GM08714 (cell line): ENCODE results near the gene ZNF579.
"Not testable (repeated sequence)": the region's sequence is repeated elsewhere in the genome, so short reads cannot be mapped to it uniquely, and the experiment has no call there.

Experiments
- H3K4me3 ChIP-seq: fragments of 200-500 bp; sonication (Bioruptor generic); 2 replicates; pipeline ENCODE4 v1.5.1; 2014; ENCODE audit warnings: mild to moderate bottlenecking, low read length, inconsistent platforms
- ZNF274 ChIP-seq: IDR thresholded peaks from 2 replicates; pipeline ENCODE4 v1.6.1; 2012; ENCODE audit warnings: mild to moderate bottlenecking, low read depth, low read length

The ZNF579 gene

DNA sequence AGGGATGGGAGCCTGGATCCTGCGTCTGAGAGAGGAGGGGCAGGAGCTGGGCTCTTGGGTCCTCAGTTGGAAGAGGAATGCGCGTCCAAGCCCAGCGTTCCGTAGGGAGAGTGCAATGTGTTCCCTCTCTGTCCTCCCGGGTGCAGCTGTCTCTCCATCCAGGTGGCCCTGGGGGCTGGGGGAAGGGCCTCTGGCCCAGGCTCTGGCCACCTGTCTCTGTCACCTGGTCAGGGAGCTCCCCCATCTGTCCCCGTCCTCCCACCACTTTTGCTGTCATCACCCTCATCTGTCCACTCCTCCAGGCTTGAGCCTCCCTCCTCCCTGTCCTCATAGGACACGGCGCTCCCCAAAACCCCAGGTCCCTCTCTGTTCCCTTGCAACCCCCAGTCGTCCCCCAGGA is 40.0 kb downstream of the ZNF579 start:
- no peak overlapping the region for H3K4me3 ChIP-seq
- TF ChIP-seq ZNF274, result no peak

DNA sequence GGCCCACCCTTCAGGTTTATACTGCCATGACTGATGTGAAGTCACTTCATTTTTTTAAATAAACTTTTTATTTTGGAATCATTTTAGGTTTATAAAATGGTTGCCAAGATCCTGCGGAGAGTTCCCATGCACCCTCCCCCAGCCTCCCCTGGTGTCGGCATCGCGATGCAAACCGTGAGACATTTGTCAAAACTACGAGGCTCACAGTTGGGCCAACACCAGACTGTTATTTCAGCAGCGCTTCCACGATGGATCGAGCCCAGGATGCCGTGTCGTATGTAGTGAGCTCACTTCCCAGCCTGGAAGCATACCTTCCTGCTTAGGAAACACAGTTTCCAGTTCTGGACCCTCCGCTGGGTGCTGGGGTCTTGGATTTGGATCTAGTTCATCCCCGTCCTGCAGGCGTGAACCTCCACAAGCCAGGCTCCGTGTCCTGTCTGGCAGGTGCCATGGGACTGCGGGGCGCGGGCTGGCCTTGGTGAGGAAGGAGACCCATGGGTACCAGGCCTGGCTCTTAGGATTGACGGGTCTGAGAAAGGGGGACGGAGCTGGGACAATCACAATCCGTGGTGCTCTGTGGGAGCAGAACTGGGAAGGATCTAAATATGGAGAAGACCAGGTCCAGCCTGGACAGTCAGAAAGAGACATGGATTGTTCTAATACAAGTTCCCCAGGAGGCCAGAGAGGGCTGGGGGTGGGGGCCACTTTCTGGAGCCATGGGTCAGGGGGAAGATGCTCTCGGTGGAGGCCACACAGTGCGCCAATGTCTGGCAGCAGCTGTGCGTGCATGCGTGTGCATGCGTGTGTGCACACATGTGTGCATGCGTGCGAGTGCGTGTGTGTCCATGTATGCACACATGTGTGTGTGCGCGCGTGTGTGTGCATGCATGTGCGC is 41.3 kb downstream of the ZNF579 start:
- no peak overlapping the region for H3K4me3 ChIP-seq
- TF ChIP-seq ZNF274, result no peak

DNA sequence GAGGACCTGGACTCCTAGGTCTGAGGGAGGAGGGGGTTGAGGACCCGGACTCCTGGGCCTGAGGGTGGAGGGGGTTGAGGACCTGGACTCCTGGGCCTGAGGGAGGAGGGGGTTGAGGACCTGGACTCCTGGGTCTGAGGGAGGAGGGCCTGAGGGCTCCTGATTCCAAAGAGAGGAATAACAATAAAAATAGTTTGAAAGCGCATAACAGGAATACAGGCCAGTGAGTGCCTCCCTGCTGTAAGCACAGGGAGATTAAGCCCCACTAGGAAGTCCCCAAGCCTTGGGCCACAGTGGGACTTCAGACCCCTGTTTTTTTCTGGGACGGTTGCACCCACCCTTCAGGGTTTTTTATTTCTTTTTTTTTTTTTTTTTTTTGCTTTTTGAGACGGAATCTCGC is 42.5 kb downstream of the ZNF579 start:
- no peak overlapping the region for H3K4me3 ChIP-seq
- TF ChIP-seq ZNF274, result no peak

DNA sequence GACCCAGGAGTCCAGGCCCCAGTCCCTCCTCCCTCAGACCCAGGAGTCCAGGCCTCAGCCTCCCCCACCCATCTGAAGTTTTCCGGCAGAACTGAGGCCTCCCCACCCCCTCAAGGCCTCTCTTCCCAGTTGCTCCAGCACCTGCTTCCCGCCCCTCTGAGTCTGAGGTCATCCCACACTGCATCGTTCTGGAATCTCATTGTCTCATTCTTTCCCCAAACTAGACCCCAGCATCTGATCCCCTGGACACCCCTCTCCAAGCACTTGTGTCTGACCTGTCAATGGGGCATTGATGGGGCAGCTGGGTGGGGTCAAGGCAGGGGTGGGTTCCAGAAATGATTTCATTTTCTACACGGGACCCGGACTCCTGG is 42.9 kb downstream of the ZNF579 start:
- H3K4me3 ChIP-seq, result no peak overlapping the region
- no peak for TF ChIP-seq ZNF274

DNA sequence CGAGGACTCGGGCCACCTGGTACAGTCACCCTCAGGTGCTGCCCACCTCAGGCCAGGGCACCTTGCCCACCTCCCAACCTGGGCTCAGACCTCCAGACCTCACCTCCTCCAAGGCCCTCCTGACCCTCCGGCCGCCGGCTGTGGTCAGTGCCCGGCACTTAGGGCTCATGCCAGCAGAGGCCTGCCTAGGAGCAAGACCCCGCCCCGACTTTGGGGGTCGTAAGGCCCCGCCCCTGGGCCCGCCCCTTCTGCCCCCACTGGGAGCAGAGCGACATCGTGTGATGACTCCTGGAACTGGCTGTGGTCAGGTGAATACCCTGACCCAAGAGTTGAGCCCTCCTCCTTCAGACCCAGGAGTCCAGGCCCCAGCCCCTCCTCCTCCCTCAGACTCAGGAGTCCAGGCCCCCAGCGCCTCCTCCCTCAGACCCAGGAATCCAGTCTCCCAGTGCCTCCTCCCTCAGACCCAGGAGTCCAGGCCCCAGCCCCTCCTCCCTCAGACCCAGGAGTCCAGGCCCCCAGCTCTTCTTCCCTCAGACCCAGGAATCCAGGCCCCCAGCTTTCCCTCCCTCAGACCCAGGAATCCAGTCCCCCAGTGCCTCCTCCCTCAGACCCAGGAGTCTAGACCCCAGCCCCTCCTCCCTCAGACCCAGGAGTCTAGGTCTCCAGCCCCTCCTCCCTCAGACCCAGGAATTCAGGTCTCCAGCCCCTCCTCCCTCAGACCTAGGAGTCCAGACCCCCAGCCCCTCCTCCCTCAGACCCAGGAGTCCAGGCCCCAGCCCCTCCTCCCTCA is 43.5 kb downstream of the ZNF579 start, which contains the start of gene SBK2:
TSS of gene SBK2 (minus strand) at position 183 of the 790 bp plus-strand sequence. CDS start 839 bp downstream, outside the sequence.
- TF ChIP-seq ZNF274, result no peak
- H3K4me3 ChIP-seq, result no peak within 1 kb of the TSS

DNA sequence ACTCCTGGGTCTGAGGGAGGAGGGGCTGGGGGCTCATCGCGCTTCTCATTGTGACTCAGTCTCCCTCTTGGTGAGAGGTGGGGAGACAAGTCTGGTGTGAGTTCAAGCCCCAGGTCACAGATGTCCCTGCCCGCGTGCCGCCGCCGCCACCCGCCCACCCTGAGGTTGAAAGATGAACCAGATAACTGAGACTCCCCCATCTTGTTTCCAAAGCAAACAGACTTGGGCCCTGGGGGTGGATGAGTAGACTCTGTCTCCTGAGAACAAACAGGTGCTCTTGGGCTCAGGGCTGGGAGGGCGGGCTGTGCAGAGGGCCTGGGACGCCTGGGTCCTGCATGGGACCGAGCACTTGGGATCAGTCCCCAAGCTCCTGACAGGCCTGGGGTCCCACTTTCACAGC is 44.3 kb downstream of the ZNF579 start:
- H3K4me3 ChIP-seq, result no peak overlapping the region
- TF ChIP-seq ZNF274, result no peak

DNA sequence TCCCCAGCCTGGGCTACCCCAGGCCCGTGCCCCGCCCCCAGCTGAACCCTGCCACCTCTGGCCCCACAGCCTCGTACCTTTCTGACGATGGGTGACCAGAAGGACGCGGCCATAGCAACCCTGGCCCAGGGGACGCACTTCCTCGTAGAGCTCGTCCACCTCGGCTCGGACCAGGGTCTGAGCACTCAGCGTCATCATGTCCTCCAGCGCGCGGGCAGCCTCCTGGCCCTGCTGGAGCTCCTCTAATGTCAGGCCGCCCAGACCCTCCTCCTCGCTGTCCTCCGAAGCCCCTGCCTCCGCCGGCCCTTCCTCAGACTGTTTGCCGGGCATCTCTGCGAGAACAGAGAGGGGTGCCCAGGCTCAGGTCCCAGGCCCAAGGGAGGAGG is 44.7 kb downstream of the ZNF579 start:
- TF ChIP-seq ZNF274, result no peak
- H3K4me3 ChIP-seq, result no peak overlapping the region

DNA sequence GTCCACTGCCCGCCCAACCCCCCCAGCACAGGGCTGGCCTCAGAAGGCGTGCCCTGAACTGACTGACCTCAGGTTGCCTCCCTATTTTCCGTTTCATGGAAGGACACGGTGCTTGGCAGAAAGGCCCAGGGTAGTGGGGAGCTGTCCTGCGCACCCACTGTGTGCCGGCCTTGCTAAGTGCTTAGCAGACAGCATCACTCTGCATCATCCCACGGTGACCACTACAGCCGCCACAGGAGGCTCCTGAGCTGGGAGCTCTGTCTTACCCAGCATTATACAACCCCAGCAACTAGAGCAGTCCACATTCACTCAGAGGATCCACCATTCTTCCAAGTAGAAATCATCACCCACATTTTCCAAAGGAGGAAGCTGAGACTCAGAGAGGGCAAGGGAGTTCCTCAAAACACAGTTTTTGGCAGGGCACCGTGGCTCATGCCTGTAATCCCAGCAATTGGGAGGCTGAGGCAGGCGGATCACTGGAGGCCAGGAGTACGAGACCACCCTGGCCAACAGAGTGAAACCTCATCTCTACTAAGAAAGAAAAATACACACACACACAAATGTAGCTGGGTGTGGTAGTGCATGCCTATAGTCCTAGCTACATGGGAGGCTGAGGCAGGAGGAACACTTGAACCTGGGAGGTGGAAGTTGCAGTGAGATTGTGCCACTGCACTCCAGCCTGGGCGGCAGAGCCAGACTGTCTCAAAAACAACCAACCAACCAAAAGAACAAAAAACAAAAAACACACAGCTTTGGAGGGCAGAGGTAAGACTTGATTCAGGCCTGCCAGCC is 45.3 kb downstream of the ZNF579 start:
- no peak overlapping the region for H3K4me3 ChIP-seq
- no peak for TF ChIP-seq ZNF274

DNA sequence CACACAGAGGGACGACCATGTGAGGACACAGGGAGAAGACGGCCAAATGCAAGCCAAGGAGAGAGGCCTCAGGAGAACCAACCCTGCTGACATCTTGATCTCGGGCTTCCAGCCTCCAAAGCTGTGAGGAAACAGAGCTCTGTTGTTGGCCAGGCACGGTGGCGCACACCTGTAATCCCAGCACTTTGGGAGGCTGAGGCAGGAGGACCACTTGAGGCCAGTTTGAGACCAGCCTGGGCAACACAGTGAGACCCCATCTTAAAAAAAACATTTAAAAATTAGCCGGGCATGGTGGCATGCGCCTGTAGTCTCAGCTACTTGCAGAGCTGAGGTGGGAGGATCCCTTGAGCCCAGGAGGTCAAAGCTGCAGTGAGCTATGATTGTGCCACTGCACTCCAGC is 46.4 kb downstream of the ZNF579 start:
- H3K4me3 ChIP-seq, result not testable (repeated sequence)

DNA sequence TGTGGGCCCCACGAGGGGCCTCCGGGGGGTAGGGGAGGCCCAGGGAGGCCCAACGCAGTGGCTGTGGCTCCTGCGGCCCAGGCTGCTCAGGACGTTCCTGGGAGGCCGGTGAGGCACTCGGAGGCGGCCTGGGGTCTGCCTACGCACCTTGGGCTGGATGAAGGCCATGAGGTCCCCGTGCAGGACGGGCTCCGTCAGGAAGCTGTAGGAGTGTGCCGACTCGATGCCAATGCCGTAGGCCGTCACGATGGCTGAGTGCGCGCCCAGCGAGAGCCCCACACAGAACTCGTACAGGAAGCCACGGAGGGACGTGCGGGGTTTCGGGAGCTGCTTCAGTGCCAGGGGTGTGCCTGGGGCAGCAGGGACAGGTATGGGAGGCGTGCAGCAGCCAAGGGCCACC is 49.7 kb downstream of the ZNF579 start:
- no peak for TF ChIP-seq ZNF274
- H3K4me3 ChIP-seq, result no peak overlapping the region

DNA sequence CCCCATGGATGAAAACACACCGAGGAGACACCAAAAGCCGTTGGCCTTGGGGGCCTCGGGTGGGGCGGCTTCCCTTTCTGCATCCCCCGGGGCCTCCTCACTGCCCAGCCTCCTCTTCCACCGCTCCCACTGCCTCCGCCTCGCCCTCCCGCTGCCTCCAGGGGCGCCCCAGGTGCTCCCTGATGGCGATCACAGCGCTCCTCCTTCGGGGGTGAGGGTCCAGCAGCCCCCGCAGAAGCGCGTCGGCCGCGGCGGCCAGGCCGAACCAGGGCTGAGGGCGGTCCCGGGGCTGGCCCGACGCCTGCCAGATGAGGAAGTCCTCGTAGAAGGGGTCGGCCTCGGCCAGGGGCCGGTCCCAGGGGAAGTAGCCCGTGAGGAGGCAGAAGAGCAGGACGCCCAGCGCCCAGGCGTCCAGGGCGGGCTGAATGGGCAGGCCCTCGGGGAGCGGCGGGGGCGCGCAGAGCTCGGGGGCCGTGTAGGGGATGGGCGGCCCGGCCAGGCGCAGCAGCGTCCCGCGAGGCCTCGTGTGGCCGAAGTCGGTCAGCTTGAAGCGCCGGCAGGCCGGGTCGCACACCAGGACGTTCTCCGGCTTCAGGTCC is 50.9 kb downstream of the ZNF579 start:
- H3K4me3 ChIP-seq, result no peak overlapping the region
- TF ChIP-seq ZNF274, result no peak

DNA sequence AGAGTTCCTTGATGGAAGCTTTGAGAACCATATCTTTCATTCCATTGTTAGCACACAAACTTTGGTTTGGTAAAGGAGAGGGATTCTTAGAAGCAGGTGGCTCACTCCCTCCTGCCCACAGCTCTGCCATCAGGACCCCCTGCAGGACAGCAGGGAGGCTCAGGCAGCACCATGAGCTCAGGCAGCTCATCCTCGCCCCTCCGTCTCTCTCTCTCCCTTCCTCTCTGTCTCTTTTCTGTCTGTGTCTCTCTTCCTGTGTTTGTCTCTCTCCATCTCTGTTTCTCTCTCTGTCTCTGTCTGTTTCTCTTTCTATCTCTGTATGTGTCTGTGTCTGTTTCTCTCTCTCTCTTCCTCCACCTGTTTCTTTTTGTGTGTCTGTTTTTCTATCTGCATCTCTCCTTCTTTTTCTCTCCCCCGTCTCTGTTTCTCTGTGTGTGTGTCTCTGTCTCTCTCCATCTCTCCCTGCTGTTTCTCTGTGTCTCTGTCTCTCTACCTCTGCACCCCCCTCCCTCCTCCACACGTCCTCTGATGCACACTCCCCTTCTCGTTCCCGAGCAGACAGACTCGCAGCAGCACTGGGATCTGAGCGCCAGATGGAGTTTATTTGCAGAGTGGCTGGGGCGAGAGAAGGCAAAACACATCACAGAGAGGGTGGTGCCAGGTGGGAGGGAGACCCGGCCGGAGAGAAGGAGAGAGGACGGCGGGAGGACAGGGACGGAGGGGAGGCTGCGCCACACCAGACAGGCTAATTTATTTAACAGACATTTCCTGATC is 52.4 kb downstream of the ZNF579 start:
- no peak for TF ChIP-seq ZNF274
- no peak overlapping the region for H3K4me3 ChIP-seq
